Measurements from ENCODE around the gene TMEM200C. TPM values are rescaled to one million over a fixed set of nuclear protein-coding genes. Genes with fewer than 3 reads are reported as not detected.

The TMEM200C gene
- total and polyA plus RNA-seq, 10 of the 15 experiments (the other 5 are each of a cell fraction or from before 2014, with no cell fraction given) = not detected

DNA sequence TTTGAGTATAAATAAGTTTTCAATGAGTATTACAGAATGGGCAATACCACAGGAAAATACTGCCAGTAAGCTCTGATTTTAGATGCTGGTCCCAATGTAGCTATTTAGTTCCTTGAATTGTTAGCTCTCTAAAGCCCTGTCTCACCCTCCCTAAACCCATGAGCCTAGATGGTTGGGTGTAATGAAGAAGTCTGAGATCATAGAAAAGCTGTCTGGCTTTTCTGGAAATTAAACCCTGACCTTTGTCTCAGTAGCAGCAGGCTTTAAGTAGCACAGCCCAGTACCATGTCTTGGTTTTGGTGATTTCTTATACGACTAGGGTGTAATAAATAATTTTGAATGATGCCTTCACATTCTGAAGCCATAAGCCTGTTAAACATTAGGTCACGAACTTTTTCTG lies 55.3 kb downstream of the TMEM200C start:
- no peaks in the 10 kb centered on the region for H3K9me3 ChIP-seq (replicated peaks; ENCODE audit: control insufficient read depth, insufficient read depth, low read length)
- BruUV-seq (replicated peaks) = no TSS peak

DNA sequence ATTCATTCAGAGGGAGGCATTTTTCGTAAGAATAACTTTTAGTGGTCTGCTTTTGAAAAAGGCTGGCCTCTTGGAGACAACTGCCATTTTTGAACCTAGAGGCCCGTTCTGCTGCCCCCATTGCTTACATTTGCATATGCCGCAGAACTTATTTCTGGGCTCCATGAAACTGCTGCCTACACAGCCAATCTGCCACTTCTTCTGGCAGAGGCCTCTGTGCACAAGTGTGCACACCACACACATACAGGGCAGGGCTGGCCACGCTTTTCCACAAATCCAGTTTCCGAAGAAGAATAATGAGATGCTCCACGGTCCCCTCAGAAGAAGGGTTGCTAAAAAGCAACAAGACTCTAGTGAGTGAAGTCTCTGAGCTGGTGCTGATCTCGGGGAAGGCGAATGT lies 56.2 kb downstream of the TMEM200C start:
- no peaks in the 10 kb centered on the region for H3K79me2 ChIP-seq (ENCODE audit: control insufficient read depth, insufficient read depth, low read length)
- RAD21 ChIA-PET (ENCODE audit: unreplicated experiment) = no interaction called here
- WGBS (ENCODE audit: insufficient coverage, insufficient replicate concordance, low lambda C conversion rate, missing lambda C conversion rate) = 26% methylated on average over 8 of the region's 8 CpGs
- H2AFZ ChIP-seq (ENCODE audit: control insufficient read depth, low read depth, low read length) = no peak overlapping the region
- no TSS peak for BruUV-seq (replicated peaks)
- H3K9ac ChIP-seq (ENCODE audit: control insufficient read depth, insufficient read depth, low read length) = no peak overlapping the region
- peaks cover 0 to 1% of the 10 kb centered on the region in 2 experiments; a peak in 1 of 4 replicates for H3K27me3 ChIP-seq (replicated peaks in 1 of 2; ENCODE audit: control insufficient read depth in 2 of 2, insufficient read depth in 2 of 2, low read length in 1 of 2)
- no peaks in the 10 kb centered on the region for H3K9me3 ChIP-seq (replicated peaks; ENCODE audit: control insufficient read depth, insufficient read depth, low read length)
- no peak for TF ChIP-seq BCL11A (IDR thresholded peaks at IDR 0.05; ENCODE audit: low read depth, low read length)
- TF ChIP-seq NFYB (IDR thresholded peaks at IDR 0.05; ENCODE audit: insufficient read depth, low read depth, low read length) = no peak
- TF ChIP-seq HCFC1 (IDR thresholded peaks at IDR 0.05; ENCODE audit: low read length) = no peak
- no peak for TF ChIP-seq ZZZ3 (IDR thresholded peaks at IDR 0.05; ENCODE audit: control insufficient read depth, insufficient read length, low read depth)
- TF ChIP-seq, protein P1, sequence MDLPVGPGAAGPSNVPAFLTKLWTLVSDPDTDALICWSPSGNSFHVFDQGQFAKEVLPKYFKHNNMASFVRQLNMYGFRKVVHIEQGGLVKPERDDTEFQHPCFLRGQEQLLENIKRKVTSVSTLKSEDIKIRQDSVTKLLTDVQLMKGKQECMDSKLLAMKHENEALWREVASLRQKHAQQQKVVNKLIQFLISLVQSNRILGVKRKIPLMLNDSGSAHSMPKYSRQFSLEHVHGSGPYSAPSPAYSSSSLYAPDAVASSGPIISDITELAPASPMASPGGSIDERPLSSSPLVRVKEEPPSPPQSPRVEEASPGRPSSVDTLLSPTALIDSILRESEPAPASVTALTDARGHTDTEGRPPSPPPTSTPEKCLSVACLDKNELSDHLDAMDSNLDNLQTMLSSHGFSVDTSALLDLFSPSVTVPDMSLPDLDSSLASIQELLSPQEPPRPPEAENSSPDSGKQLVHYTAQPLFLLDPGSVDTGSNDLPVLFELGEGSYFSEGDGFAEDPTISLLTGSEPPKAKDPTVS (IDR thresholded peaks at IDR 0.05; ENCODE audit: low read depth, low read length) = no peak
- TF ChIP-seq CHD1 (IDR thresholded peaks at IDR 0.05; ENCODE audit: low read depth, low read length) = no peak
- no peak for TF ChIP-seq IKZF1 (conservative IDR thresholded peaks at IDR 0.05)
- no peak for TF ChIP-seq CBX3 (IDR thresholded peaks at IDR 0.05; ENCODE audit: borderline replicate concordance, low read depth)
- SMC1A ChIA-PET (ENCODE audit: uncharacterized antibody, unreplicated experiment) = no interaction called here
- no peak for ATAC-seq
- H3K27ac ChIP-seq (ENCODE audit: control insufficient read depth, insufficient read depth) = no peak overlapping the region
- no peaks in the 10 kb centered on the region for H3K36me3 ChIP-seq (ENCODE audit: control insufficient read depth in 2 of 2, insufficient read depth in 2 of 2, low read length in 1 of 2)
- H3K4me2 ChIP-seq (ENCODE audit: control insufficient read depth, insufficient read depth) = no peak overlapping the region
- H3K4me1 ChIP-seq (ENCODE audit: control insufficient read depth, insufficient read depth, low read length) = no peaks in the 10 kb centered on the region
- POLR2A ChIA-PET = no interaction called here
- no peaks in the 10 kb centered on the region for H4K20me1 ChIP-seq (ENCODE audit: control insufficient read depth, insufficient read depth)
- in situ Hi-C loops (cut with MboI) (no loop called here), intact Hi-C loops (cut with micrococcal nuclease; ENCODE audit: unreplicated experiment) (no loop called here)
- no peak overlapping the region for H3K4me3 ChIP-seq
- no peak for DNase-seq (ENCODE audit: low read depth, low spot score)
- CTCF ChIA-PET = no interaction called here
- FAIRE-seq = no peak

More for the DNA sequence above, 55.3 kb downstream of the TMEM200C start:
- intact Hi-C loops (cut with micrococcal nuclease; ENCODE audit: unreplicated experiment) (loop anchor here (10.0 kb wide), 2 partner anchors 235 to 765 kb away; no protein-coding TSS in a partner anchor), in situ Hi-C loops (cut with MboI) (no loop called here)
- Histone ChIP-seq H3K27me3 (replicated peaks in 1 of 2; ENCODE audit: control insufficient read depth in 2 of 2, insufficient read depth in 2 of 2, low read length in 1 of 2) (peaks cover 0 to 1% of the 10 kb centered on the region in 2 experiments; a peak in 1 of 4 replicates), H3K27ac (ENCODE audit: control insufficient read depth, insufficient read depth) (no peak overlapping the region), H3K36me3 (ENCODE audit: control insufficient read depth in 2 of 2, insufficient read depth in 2 of 2, low read length in 1 of 2) (no peaks in the 10 kb centered on the region), H3K4me2 (ENCODE audit: control insufficient read depth, insufficient read depth) (no peak overlapping the region), H3K9ac (ENCODE audit: control insufficient read depth, insufficient read depth, low read length) (no peak overlapping the region), H2AFZ (ENCODE audit: control insufficient read depth, low read depth, low read length) (no peak overlapping the region), H3K4me1 (ENCODE audit: control insufficient read depth, insufficient read depth, low read length) (no peaks in the 10 kb centered on the region), H3K4me3 (no peak overlapping the region), H3K79me2 (ENCODE audit: control insufficient read depth, insufficient read depth, low read length) (no peaks in the 10 kb centered on the region), H4K20me1 (ENCODE audit: control insufficient read depth, insufficient read depth) (no peaks in the 10 kb centered on the region)
- ChIA-PET SMC1A (ENCODE audit: uncharacterized antibody, unreplicated experiment) (no interaction called here), CTCF (no interaction called here), RAD21 (ENCODE audit: unreplicated experiment) (no interaction called here), POLR2A (no interaction called here)
- no peak for TF ChIP-seq HDAC2 (IDR thresholded peaks at IDR 0.05)
- TF ChIP-seq, protein P2, sequence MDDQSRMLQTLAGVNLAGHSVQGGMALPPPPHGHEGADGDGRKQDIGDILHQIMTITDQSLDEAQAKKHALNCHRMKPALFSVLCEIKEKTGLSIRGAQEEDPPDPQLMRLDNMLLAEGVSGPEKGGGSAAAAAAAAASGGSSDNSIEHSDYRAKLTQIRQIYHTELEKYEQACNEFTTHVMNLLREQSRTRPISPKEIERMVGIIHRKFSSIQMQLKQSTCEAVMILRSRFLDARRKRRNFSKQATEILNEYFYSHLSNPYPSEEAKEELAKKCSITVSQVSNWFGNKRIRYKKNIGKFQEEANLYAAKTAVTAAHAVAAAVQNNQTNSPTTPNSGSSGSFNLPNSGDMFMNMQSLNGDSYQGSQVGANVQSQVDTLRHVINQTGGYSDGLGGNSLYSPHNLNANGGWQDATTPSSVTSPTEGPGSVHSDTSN (IDR thresholded peaks at IDR 0.05; ENCODE audit: insufficient replicate concordance, low read depth, low read length) = no peak
- FAIRE-seq = no peak
- ATAC-seq = no peak
- DNase-seq (ENCODE audit: low read depth, low spot score) = no peak
- 0% methylated on average over 2 of the region's 2 CpGs for WGBS (ENCODE audit: insufficient coverage, insufficient replicate concordance, low lambda C conversion rate, missing lambda C conversion rate)

Measured in GM12878 (cell line).